ENCODE results near the gene BAD. TPM values are rescaled to one million over a fixed set of nuclear protein-coding genes. Genes with fewer than 3 reads are reported as not detected.

The BAD gene
- total RNA-seq, 1 experiment from 2014 or later = 159 TPM

DNA sequence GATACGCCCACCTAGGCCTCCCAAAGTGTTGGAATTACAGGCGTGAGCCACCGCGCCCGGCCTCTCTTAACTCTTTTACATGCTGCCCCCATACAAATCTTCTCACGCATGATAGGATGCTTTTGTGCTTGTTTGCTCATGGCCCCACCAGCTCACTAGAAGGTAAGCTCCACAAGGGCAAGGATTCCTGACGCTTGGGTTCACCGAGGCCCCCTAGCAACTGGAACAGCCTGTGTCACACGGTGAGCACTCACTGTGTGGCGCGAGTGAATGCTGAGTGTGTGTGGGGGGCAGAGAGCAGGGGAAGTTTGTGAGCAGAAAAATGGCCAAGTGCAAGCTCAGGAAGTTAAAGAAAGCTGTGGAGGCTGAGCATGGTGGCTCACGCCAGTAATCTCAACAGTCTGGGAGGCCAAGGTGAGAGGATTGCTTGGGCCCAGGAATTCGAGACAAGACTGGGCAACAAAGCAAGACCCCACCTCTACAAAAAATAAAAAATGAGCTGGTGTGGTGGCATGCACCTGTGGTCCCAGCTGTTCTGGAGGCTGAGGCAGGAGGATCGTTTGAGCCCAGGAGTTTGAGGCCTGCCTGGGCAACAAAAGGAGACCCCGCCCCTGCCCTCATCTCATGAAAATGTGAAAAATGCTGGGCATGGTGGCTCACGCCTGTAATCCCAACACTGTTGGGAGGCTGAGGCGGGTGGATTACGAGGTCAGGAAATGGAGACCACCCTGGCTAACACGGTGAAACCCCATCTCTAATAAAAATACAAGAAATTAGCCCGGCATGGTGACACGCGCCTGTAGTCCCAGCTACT, 2.3 kb downstream of the BAD start:
- no peak for DNase-seq (ENCODE audit: low spot score)

DNA sequence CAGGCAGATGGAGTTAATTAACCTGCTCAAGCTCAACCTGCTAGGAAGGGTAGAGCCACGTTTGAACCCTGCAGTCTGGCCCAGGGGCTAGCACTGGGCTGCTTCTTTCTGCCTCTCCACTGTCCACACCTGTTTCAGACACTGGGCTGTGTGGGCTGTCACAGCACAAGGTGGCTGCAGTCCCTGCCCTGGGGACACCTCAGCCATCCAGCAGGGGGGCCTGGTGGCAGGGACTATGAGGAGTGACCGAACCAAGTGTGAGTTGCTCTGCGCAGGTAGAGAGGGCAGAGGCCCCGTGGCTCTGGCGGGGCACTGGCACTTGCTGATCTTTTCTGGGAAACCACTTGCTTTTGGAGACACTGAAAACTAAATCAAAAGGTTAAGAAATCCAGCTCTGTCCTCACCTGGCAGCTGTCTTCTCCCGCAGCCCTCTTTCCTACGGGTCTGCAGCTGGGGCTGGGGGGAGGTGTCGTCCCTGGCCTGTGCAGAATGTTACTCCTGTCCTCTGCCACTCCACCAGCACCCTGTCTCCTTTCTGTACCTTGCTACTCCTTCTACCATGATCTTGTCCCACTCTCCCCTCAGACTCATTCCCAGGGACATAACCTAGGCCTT, 5.8 kb downstream of the BAD start:
- DNase-seq (ENCODE audit: low spot score) = no peak

DNA sequence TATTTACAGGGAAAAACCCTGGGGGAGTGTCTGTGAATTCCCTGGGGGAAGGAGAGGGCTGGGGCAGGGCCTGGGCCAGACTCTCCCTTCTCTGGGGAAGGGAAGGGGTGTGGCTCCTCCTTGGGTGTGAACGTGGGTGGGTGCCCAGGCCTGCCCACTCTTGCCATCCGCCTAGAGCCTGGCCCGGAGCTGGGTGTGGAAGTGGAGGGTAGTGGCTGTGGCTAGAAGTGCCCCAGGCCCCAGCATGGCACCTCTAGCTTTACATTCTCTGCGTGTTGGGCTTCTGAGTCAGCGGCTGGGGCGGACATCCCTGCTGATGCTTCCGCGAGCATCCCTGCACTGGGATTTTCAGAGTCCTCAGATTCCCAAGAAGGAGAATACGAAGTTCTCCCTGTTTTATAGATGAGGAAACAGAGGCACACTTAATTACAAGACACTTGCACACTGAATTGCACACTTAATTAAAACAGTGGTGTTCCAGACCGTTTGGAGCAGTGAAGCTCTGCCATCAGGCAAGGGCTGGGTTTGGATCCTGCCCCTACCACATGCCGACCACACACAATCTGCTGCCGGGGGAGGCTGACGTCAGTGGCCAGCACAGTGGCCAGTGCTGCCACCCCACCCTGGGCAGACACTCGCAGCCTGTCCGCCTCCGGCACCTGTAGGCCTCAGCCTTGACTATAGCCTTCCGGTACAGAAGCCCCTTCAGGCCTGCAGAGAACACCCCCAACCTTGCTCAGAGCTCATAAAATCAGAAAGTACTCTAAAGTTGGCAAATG, 7.6 kb downstream of the BAD start:
- no peak for DNase-seq (ENCODE audit: low spot score)

- DNase-seq (ENCODE audit: low spot score) = no peak
Measured at GRCh38 chr11:64275841-64276240, 8.6 kb downstream of the BAD start.

- DNase-seq (ENCODE audit: low spot score) = no peak
Measured at GRCh38 chr11:64275031-64275800, 9.2 kb downstream of the BAD start.

- peak; percentile 99 for DNase-seq (ENCODE audit: low spot score)
Measured at GRCh38 chr11:64269540-64270220, 14.8 kb downstream of the BAD start.

- DNase-seq (ENCODE audit: low spot score) = peak; percentile 76
Measured at GRCh38 chr11:64268893-64269539, 15.4 kb downstream of the BAD start.

DNA sequence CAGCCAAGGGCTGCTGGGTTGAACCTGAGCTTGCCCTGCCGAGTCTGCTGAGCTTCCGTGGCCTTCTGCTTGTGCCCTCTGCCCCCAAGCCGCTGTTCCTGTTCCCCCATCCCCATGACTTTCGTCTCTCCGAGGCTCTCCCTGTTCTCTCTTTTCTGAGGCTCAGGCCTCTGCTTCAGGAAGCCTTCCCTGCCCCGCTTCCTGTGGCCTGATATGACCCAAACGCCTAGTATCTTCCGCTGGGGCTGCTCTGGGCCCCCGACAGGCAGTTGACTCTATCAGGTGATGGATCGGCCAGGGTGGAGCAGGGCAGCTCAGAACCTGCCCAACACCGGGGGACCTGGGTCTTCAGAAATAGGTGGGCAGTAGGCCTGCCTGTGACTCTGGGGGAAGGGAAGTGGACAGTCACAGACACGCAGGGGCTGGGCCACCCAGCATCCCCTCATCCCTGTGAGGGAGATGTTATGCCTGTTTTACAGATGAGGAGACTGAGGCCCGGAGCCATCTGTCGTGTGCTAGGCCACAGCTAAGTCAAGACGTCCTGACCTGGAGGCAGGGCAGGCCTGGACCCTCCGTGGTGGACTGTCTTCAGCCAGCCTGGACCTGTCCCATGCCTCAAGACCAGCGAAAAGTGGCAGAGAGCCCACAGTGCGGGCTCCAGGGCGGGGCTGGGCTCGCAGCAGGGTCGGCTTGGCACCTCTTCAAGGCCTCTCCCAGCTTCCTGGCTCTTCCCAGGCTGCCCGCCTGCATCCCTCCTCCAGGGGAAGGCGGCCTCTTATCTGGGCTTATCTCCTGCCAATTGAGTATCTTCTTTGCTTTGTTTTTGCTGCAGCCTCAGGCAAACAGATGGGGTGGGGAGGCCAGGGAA, 16.2 kb downstream of the BAD start:
- DNase-seq (ENCODE audit: low spot score) = no peak

GRCh38 chr11:64267207-64267945, 17.1 kb downstream of the BAD start:
- peak; percentile 65 for DNase-seq (ENCODE audit: low spot score)

GRCh38 chr11:64266339-64266738, 18.1 kb downstream of the BAD start:
- DNase-seq (ENCODE audit: low spot score) = no peak

DNA sequence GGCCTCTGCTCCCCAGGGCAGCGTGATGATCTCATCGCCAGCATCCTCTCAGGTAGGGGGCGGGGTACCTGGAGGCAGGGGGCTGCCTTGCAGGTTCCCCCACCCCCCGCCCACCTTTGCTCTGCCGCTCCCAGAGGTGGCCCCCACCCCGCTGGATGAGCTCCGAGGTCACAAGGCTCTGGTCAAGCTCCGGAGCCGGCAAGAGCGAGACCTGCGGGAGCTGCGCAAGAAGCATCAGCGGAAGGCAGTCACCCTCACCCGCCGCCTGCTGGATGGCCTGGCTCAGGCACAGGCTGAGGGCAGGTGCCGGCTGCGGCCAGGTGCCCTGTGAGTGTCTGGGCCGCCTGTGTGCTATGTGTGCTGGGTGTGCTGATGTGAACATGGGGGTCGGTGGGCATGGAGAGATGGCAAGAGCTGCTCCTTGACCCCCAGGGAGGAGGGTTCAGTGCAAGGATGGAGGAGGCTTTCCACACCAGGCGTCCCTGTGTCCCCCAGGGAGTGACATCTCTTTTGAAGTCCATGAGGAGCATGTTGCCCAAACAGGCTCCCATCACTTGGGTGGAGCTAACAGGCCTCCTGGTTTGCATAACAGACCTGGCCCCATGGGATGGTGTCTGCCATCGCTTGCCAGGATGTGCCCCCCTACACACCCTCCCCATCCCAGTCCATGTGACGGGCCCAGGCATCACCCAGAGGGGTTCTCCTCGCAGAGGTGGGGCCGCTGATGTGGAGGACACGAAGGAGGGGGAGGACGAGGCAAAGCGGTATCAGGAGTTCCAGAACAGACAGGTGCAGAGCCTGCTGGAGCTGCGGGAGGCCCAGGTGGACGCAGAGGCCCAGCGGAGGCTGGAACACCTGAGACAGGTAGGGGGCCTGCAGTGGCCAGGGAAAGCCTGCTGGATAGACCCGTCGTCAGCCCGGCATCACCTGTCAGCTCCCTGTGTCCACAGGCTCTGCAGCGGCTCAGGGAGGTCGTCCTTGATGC, 19.0 kb downstream of the BAD start:
- no peak for DNase-seq (ENCODE audit: low spot score)

DNA sequence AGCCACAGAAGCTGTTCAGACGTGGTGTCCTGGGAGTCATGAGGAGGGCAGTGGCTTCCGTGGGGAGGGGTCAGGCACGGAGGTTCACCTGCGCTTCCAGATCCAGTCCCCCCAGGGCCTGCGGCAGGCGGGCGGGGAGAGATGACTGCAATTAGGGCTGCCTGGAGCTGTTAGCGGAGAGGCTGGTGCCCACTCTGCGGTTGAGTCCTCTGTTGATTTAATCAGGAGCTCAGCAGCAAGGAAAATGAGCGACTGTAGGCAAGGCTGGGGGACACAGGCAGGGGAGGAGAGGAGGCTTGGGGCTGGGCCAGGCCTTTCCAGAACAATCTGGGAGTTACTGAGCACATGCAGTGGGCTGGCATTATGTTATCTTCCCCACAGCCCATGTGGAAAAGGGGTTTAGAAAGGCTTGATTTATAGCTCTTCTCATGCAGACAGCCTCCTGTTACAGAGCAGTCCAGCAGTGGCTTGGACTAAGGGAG, 20.1 kb downstream of the BAD start:
- DNase-seq (ENCODE audit: low spot score) = no peak

- no peak for DNase-seq (ENCODE audit: low spot score)
Measured at GRCh38 chr11:64263947-64264317, 20.5 kb downstream of the BAD start.

- no peak for DNase-seq (ENCODE audit: low spot score)
Measured at GRCh38 chr11:64263021-64263946, 21.2 kb downstream of the BAD start.

DNA sequence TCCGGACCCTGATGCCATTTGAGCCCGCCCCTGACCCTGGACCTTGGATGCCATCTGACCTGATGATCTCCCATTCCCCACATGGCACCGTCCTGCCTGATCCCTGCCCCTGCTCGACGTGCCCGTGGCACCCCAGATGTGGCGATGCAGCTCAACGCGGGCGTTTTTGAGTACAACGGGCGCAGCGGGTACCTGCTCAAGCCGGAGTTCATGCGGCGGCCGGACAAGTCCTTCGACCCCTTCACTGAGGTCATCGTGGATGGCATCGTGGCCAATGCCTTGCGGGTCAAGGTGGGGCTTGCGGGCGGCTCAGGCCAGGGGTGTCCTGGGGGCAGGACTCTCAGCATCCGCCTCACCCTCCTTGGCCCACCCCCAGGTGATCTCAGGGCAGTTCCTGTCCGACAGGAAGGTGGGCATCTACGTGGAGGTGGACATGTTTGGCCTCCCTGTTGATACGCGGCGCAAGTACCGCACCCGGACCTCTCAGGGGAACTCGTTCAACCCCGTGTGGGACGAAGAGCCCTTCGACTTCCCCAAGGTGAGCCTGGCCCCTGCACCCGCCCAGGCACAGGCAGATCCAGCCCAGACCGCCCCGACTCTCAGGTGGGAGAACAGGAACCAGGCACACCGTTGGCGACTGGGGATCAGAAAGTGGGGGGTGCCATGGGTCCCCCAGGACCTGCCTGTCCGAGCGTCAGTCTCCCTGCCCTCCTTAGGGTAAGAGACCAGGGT, 22.0 kb downstream of the BAD start:
- no peak for DNase-seq (ENCODE audit: low spot score)

All from HT-29 (cell line).